K562 (cell line): Measurements from ENCODE around the gene PPP1R12B. TPM values are rescaled to one million over a fixed set of nuclear protein-coding genes. Genes with fewer than 3 reads are reported as not detected.

Source experiments
- ARNT ChIP-seq, 2 experiments: fragments of 450-650 bp; IDR thresholded peaks; 2 replicates each; pipeline ENCODE4 v1.6.1; 2016; ENCODE audit warnings: mild to moderate bottlenecking in 1 of 2
- ASH1L ChIP-seq: fragments of 450-650 bp; IDR thresholded peaks from 2 replicates; pipeline ENCODE4 v1.6.1; 2018; ENCODE audit warnings: borderline replicate concordance, mild to moderate bottlenecking, low read depth; ENCODE audit not compliant: partially characterized antibody
- BCOR ChIP-seq: fragments of 450-650 bp; IDR thresholded peaks from 2 replicates; pipeline ENCODE4 v1.6.1; 2016
- CXXC5 ChIP-seq: fragments of 250-450 bp; sonication (Bioruptor Pico); IDR thresholded peaks from 2 replicates; pipeline ENCODE4 v1.8.0; 2022; ENCODE audit warnings: inconsistent platforms, mild to moderate bottlenecking, moderate library complexity
- DDX20 ChIP-seq: fragments of 450-650 bp; IDR thresholded peaks from 2 replicates; pipeline ENCODE4 v1.6.1; 2016; ENCODE audit warnings: missing genetic modification characterization, low read depth, mild to moderate bottlenecking, missing compliant biosample characterization, moderate library complexity
- ELF1 ChIP-seq: fragments of 200-800 bp; sonication (Bioruptor generic); IDR thresholded peaks from 2 replicates; pipeline ENCODE4 v1.6.1; 2016; ENCODE audit warnings: missing genetic modification characterization, missing compliant biosample characterization
- MECOM ChIP-seq: fragments of 250-450 bp; sonication (Bioruptor Pico); IDR thresholded peaks from 2 replicates; pipeline ENCODE4 v1.8.0; 2022; ENCODE audit warnings: inconsistent platforms
- MTF1 ChIP-seq: fragments of 250-450 bp; sonication (Bioruptor Pico); IDR thresholded peaks from 2 replicates; pipeline ENCODE4 v1.9.0; 2021; ENCODE audit warnings: moderate library complexity, mild to moderate bottlenecking, inconsistent platforms, borderline replicate concordance
- NFXL1 ChIP-seq: fragments of 450-650 bp; formaldehyde crosslinking; IDR thresholded peaks from 2 replicates; pipeline ENCODE4 v1.4.0; 2021; ENCODE audit warnings: mild to moderate bottlenecking
- NFYB ChIP-seq: IDR thresholded peaks from 2 replicates; pipeline ENCODE4 v1.6.1; 2011; ENCODE audit warnings: mild to moderate bottlenecking, moderate library complexity; ENCODE audit not compliant: insufficient read length; ENCODE audit errors: extremely low read depth
- PHF8 ChIP-seq: fragments of 200-600 bp; sonication (generic); IDR thresholded peaks from 2 replicates; pipeline ENCODE4 v1.6.1; 2012; ENCODE audit warnings: mixed run types, mild to moderate bottlenecking, inconsistent platforms, low read length, moderate library complexity, borderline replicate concordance
- SETDB1 ChIP-seq: IDR thresholded peaks from one replicate; pipeline ENCODE4 v1.6.1; 2012; ENCODE audit warnings: low read length, control low read depth, inconsistent platforms
- STAG1 ChIP-seq: sonication (generic); formaldehyde crosslinking; IDR thresholded peaks from 2 replicates; pipeline ENCODE4 v1.5.0; 2020; ENCODE audit warnings: missing genetic modification reagents, borderline replicate concordance
- TAF15 ChIP-seq: fragments of 200-400 bp; formaldehyde crosslinking; IDR thresholded peaks from 2 replicates; pipeline ENCODE4 v1.6.1; 2017; ENCODE audit warnings: mild to moderate bottlenecking, low read depth, low read length, moderate library complexity
- TBL1XR1 ChIP-seq, 2 experiments: IDR thresholded peaks; 2 replicates each; pipeline ENCODE4 v1.6.1; 2012; ENCODE audit warnings: improper control_type of control experiment in 2 of 2, low read length in 2 of 2, mild to moderate bottlenecking in 1 of 2
- ZBTB1 ChIP-seq: sonication (generic); formaldehyde crosslinking; IDR thresholded peaks from 2 replicates; pipeline ENCODE4 v1.8.1; 2023; ENCODE audit warnings: missing genetic modification reagents, low read depth, mild to moderate bottlenecking, borderline replicate concordance
- ZBTB11 ChIP-seq, 3 experiments: fragments of 200-800 bp in 1 of 3; fragments of 250-450 bp in 1 of 3; fragments of 450-650 bp in 1 of 3; sonication (Bioruptor Pico) in 1 of 3; sonication (Bioruptor generic) in 1 of 3; formaldehyde crosslinking in 1 of 3; IDR thresholded peaks; 2 replicates each; pipeline versions ENCODE4 v1.6.1 to v1.8.0; 2016 to 2022; ENCODE audit warnings: mild to moderate bottlenecking in 2 of 3, missing genetic modification characterization in 2 of 3, missing compliant biosample characterization in 1 of 3, moderate library complexity in 1 of 3
- polyA plus RNA-seq, 8 experiments: library from polyadenylated mRNA; depleted of rRNA in 4 of 8; stranded (reverse) in 5 of 8; unstranded in 3 of 8; fragments of >200 nt; fragmentation: Nextera tagmentation in 2 of 8; fragmentation: Illumina TruSeq in 1 of 8; extraction: Ambion mirVana in 2 of 8; extraction: Trizol in 1 of 8; gene quantifications; 2 replicates each; pipeline versions ENCODE4 v1.2.1 to v1.2.3, GENCODE V29; 2011 to 2014; ENCODE audit warnings: inconsistent platforms in 1 of 8, missing spikeins in 1 of 8
- total RNA-seq, 7 experiments: library from RNA; depleted of rRNA in 6 of 7; stranded (reverse); fragments of >200 nt in 6 of 7; fragmentation: Illumina TruSeq in 2 of 7; extraction: Trizol in 2 of 7; gene quantifications; 2 replicates each; pipeline versions ENCODE4 v1.2.1 to v1.2.3, GENCODE V29; 2011 to 2021; ENCODE audit warnings: low replicate concordance in 1 of 7
- TF ChIP-seq, protein P1 (sequence below), 2 experiments: fragments of 450-650 bp; conservative IDR thresholded peaks; 2 replicates each; pipeline ENCODE4 v1.6.1; 2017; ENCODE audit warnings: mild to moderate bottlenecking in 2 of 2, moderate library complexity in 2 of 2
- TF ChIP-seq, protein P2 (sequence below): fragments of 450-650 bp; IDR thresholded peaks from one replicate; pipeline ENCODE4 v1.6.1; 2018; ENCODE audit warnings: mild to moderate bottlenecking, moderate library complexity; ENCODE audit not compliant: partially characterized antibody
- TF ChIP-seq, protein P3 (sequence below): fragments of 450-650 bp; IDR thresholded peaks from 2 replicates; pipeline ENCODE4 v1.6.1; 2016

PPP1R12B gene
- total and polyA plus RNA-seq, 9 of the 15 experiments (the other 6 are each of a cell fraction or from before 2014, with no cell fraction given), result 0.73 to 16.9 (median 13.6) TPM

- peak; percentile 90; the same call in 1 of the 2 replicates for TF ChIP-seq PHF8
- peak; percentile 82 for TF ChIP-seq ELF1
- TF ChIP-seq NFYB, result no peak
- no peak for TF ChIP-seq NFXL1 (CRISPR knock-in tag)
- peak; percentile 57 for TF ChIP-seq BCOR
- no peak for TF ChIP-seq MECOM (CRISPR knock-in tag)
- TF ChIP-seq ZBTB11 (CRISPR knock-in tag; IDR thresholded peaks at IDR 0.05), result peak in 1 of 3 experiments; percentile 89; a peak in 2 of 6 replicates
- no peak for TF ChIP-seq MTF1 (CRISPR knock-in tag)
- TF ChIP-seq CXXC5 (CRISPR knock-in tag), result peak; percentile 96
- peak; percentile 79 for TF ChIP-seq SETDB1
- no peak for TF ChIP-seq TAF15
- TF ChIP-seq TBL1XR1 (IDR thresholded peaks at IDR 0.05; ENCODE audit: low read length in 2 of 2), result peak in 1 of 2 experiments; percentile 1; a peak in 1 of 4 replicates
- TF ChIP-seq ZBTB1 (CRISPR knock-in tag), result no peak
- TF ChIP-seq, protein P1, sequence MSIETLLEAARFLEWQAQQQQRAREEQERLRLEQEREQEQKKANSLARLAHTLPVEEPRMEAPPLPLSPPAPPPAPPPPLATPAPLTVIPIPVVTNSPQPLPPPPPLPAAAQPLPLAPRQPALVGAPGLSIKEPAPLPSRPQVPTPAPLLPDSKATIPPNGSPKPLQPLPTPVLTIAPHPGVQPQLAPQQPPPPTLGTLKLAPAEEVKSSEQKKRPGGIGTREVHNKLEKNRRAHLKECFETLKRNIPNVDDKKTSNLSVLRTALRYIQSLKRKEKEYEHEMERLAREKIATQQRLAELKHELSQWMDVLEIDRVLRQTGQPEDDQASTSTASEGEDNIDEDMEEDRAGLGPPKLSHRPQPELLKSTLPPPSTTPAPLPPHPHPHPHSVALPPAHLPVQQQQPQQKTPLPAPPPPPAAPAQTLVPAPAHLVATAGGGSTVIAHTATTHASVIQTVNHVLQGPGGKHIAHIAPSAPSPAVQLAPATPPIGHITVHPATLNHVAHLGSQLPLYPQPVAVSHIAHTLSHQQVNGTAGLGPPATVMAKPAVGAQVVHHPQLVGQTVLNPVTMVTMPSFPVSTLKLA (conservative IDR thresholded peaks at IDR 0.05), result peak; percentile 85 to 89
- TF ChIP-seq STAG1 (CRISPR knock-in tag), result 0 out of 2 replicates have a peak, but pooled peaks have one; percentile 15
- peak; percentile 81 for TF ChIP-seq ASH1L
- peak in 1 of 2 experiments; percentile 89; a peak in 1 of 4 replicates for TF ChIP-seq ARNT (IDR thresholded peaks at IDR 0.05)
- TF ChIP-seq, protein P2, sequence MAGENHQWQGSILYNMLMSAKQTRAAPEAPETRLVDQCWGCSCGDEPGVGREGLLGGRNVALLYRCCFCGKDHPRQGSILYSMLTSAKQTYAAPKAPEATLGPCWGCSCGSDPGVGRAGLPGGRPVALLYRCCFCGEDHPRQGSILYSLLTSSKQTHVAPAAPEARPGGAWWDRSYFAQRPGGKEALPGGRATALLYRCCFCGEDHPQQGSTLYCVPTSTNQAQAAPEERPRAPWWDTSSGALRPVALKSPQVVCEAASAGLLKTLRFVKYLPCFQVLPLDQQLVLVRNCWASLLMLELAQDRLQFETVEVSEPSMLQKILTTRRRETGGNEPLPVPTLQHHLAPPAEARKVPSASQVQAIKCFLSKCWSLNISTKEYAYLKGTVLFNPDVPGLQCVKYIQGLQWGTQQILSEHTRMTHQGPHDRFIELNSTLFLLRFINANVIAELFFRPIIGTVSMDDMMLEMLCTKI, result no peak
- TF ChIP-seq, protein P3, sequence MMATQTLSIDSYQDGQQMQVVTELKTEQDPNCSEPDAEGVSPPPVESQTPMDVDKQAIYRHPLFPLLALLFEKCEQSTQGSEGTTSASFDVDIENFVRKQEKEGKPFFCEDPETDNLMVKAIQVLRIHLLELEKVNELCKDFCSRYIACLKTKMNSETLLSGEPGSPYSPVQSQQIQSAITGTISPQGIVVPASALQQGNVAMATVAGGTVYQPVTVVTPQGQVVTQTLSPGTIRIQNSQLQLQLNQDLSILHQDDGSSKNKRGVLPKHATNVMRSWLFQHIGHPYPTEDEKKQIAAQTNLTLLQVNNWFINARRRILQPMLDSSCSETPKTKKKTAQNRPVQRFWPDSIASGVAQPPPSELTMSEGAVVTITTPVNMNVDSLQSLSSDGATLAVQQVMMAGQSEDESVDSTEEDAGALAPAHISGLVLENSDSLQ, result peak; percentile 29; the same call in 1 of the 2 replicates
- TF ChIP-seq DDX20 (tag), result no peak
Observed at GRCh38 chr1:202348509-202349205, at the start of gene PPP1R12B (continued).
